HG02870 (cell line): ENCODE measurements around the gene PISD.

Source experiments
- ATAC-seq: cut with Tn5 transposase; IDR thresholded peaks from one replicate; pipeline ENCODE4 v1.9.1; 2021; ENCODE audit warnings: mild to moderate bottlenecking, moderate library complexity; ENCODE audit not compliant: unreplicated experiment

PISD gene

GRCh38 chr22:31626427-31627150 is 35.4 kb downstream of the PISD start:
- no peak for ATAC-seq

- no peak for ATAC-seq
Measured at GRCh38 chr22:31625661-31626426, 36.2 kb downstream of the PISD start.

GRCh38 chr22:31625257-31625640 is 36.8 kb downstream of the PISD start:
- ATAC-seq = no peak

- ATAC-seq = no peak
Measured at GRCh38 chr22:31623592-31624304, 38.3 kb downstream of the PISD start.

GRCh38 chr22:31622980-31623379 is 39.0 kb downstream of the PISD start:
- ATAC-seq = no peak

GRCh38 chr22:31621507-31622124 is 40.4 kb downstream of the PISD start:
- ATAC-seq = no peak

GRCh38 chr22:31620756-31621480 is 41.1 kb downstream of the PISD start:
- no peak for ATAC-seq

GRCh38 chr22:31619611-31620300 is 42.3 kb downstream of the PISD start:
- no peak for ATAC-seq

- no peak for ATAC-seq
Measured at GRCh38 chr22:31618471-31619176, 43.4 kb downstream of the PISD start.

- ATAC-seq = no peak
Measured at GRCh38 chr22:31618057-31618456, 44.0 kb downstream of the PISD start.

- peak; percentile 74 for ATAC-seq
Measured at GRCh38 chr22:31616315-31616980, 45.6 kb downstream of the PISD start.

- peak; percentile 15 for ATAC-seq
Measured at GRCh38 chr22:31615940-31616314, 46.1 kb downstream of the PISD start.

GRCh38 chr22:31615491-31615860 is 46.5 kb downstream of the PISD start:
- ATAC-seq = no peak

GRCh38 chr22:31614781-31615490 is 47.1 kb downstream of the PISD start:
- no peak for ATAC-seq

GRCh38 chr22:31613904-31614296 is 48.1 kb downstream of the PISD start:
- ATAC-seq = no peak

GRCh38 chr22:31613286-31613903 is 48.6 kb downstream of the PISD start:
- ATAC-seq = no peak

GRCh38 chr22:31612891-31613285 is 49.1 kb downstream of the PISD start:
- no peak for ATAC-seq
